ENCODE results near the gene SLC25A28. TPM values are rescaled to one million over a fixed set of nuclear protein-coding genes. Genes with fewer than 3 reads are reported as not detected.

The SLC25A28 gene
- total and polyA plus RNA-seq, 2 donors from 2014 or later = 43.0 to 57.1 TPM

- FAIRE-seq = no peak
- H3K27ac ChIP-seq (ENCODE audit: low read depth in 2 of 2, low read length in 2 of 2) = no peak overlapping the region
- intact Hi-C loops (cut with DNase I) = no loop called here
- H3K4me3 ChIP-seq (ENCODE audit: low read length in 3 of 3) = no peak overlapping the region
- H3K36me3 ChIP-seq (ENCODE audit: control insufficient read depth in 2 of 3, insufficient read depth in 3 of 3, low read length in 3 of 3) = no peaks in the 10 kb centered on the region
- no peaks in the 10 kb centered on the region for H3K27me3 ChIP-seq (ENCODE audit: control insufficient read depth, insufficient read depth, low read length)
- H3K4me1 ChIP-seq (ENCODE audit: control insufficient read depth in 2 of 3, insufficient read depth in 2 of 3, low read depth in 1 of 3, low read length in 3 of 3) = no peaks in the 10 kb centered on the region
- H3K9me3 ChIP-seq (ENCODE audit: control insufficient read depth in 2 of 3, insufficient read depth in 1 of 3, low read length in 3 of 3) = no peaks in the 10 kb centered on the region
- no peak for DNase-seq
- no peak overlapping the region for H3K9ac ChIP-seq (ENCODE audit: low read length in 3 of 3)
- no peak for TF ChIP-seq CTCF (IDR thresholded peaks at IDR 0.05; ENCODE audit: borderline replicate concordance, extremely low read depth, insufficient read depth)
Observed at GRCh38 chr10:99569961-99570360, 50.3 kb downstream of the SLC25A28 start.

- no peak for FAIRE-seq
- no peak overlapping the region for H3K27ac ChIP-seq (ENCODE audit: low read depth in 2 of 2, low read length in 2 of 2)
Observed at GRCh38 chr10:99569253-99569939, 50.8 kb downstream of the SLC25A28 start.

GRCh38 chr10:99565166-99565565, 55.1 kb downstream of the SLC25A28 start:
- H3K9ac ChIP-seq (ENCODE audit: low read length in 3 of 3) = no peak overlapping the region
- FAIRE-seq (no peak), DNase-seq (no peak)
- no peaks in the 10 kb centered on the region for H3K27me3 ChIP-seq (ENCODE audit: control insufficient read depth, insufficient read depth, low read length)
- no peak overlapping the region for H3K4me3 ChIP-seq (ENCODE audit: low read length in 3 of 3)
- H3K27ac ChIP-seq (ENCODE audit: low read depth in 2 of 2, low read length in 2 of 2) = no peak overlapping the region
- no peaks in the 10 kb centered on the region for H3K36me3 ChIP-seq (ENCODE audit: control insufficient read depth in 2 of 3, insufficient read depth in 3 of 3, low read length in 3 of 3)
- no peaks in the 10 kb centered on the region for H3K9me3 ChIP-seq (ENCODE audit: control insufficient read depth in 2 of 3, insufficient read depth in 1 of 3, low read length in 3 of 3)
- TF ChIP-seq CTCF (IDR thresholded peaks at IDR 0.05; ENCODE audit: borderline replicate concordance, extremely low read depth, insufficient read depth) = no peak
- no peaks in the 10 kb centered on the region for H3K4me1 ChIP-seq (ENCODE audit: control insufficient read depth in 2 of 3, insufficient read depth in 2 of 3, low read depth in 1 of 3, low read length in 3 of 3)
- intact Hi-C loops (cut with DNase I) = no loop called here

More at GRCh38 chr10:99569253-99569939, 50.8 kb downstream of the SLC25A28 start:
- Histone ChIP-seq H3K36me3 (ENCODE audit: control insufficient read depth in 2 of 3, insufficient read depth in 3 of 3, low read length in 3 of 3) (no peaks in the 10 kb centered on the region), H3K27me3 (ENCODE audit: control insufficient read depth, insufficient read depth, low read length) (no peaks in the 10 kb centered on the region), H3K9ac (ENCODE audit: low read length in 3 of 3) (no peak overlapping the region), H3K4me3 (ENCODE audit: low read length in 3 of 3) (no peak overlapping the region), H3K9me3 (ENCODE audit: control insufficient read depth in 2 of 3, insufficient read depth in 1 of 3, low read length in 3 of 3) (no peaks in the 10 kb centered on the region), H3K4me1 (ENCODE audit: control insufficient read depth in 2 of 3, insufficient read depth in 2 of 3, low read depth in 1 of 3, low read length in 3 of 3) (no peaks in the 10 kb centered on the region)
- DNase-seq = no peak
- TF ChIP-seq CTCF (IDR thresholded peaks at IDR 0.05; ENCODE audit: borderline replicate concordance, extremely low read depth, insufficient read depth) = no peak
- intact Hi-C loops (cut with DNase I) = no loop called here

GRCh38 chr10:99564361-99564760, 55.9 kb downstream of the SLC25A28 start:
- H3K9me3 ChIP-seq (ENCODE audit: control insufficient read depth in 2 of 3, insufficient read depth in 1 of 3, low read length in 3 of 3) = no peaks in the 10 kb centered on the region
- no peaks in the 10 kb centered on the region for H3K27me3 ChIP-seq (ENCODE audit: control insufficient read depth, insufficient read depth, low read length)
- FAIRE-seq = no peak
- no peak overlapping the region for H3K27ac ChIP-seq (ENCODE audit: low read depth in 2 of 2, low read length in 2 of 2)
- no peaks in the 10 kb centered on the region for H3K36me3 ChIP-seq (ENCODE audit: control insufficient read depth in 2 of 3, insufficient read depth in 3 of 3, low read length in 3 of 3)
- no peak overlapping the region for H3K9ac ChIP-seq (ENCODE audit: low read length in 3 of 3)
- intact Hi-C loops (cut with DNase I) = no loop called here
- no peak for DNase-seq
- no peak overlapping the region for H3K4me3 ChIP-seq (ENCODE audit: low read length in 3 of 3)
- TF ChIP-seq CTCF (IDR thresholded peaks at IDR 0.05; ENCODE audit: borderline replicate concordance, extremely low read depth, insufficient read depth) = no peak
- no peaks in the 10 kb centered on the region for H3K4me1 ChIP-seq (ENCODE audit: control insufficient read depth in 2 of 3, insufficient read depth in 2 of 3, low read depth in 1 of 3, low read length in 3 of 3)

Data from kidney (tissue), 14 donors.